ENCODE data around the gene SLC22A17. TPM values are rescaled to one million over a fixed set of nuclear protein-coding genes. Genes with fewer than 3 reads are reported as not detected.

The SLC22A17 gene
- total and polyA plus RNA-seq, 2 of the 8 experiments (the other 6 are each of a cell fraction or from before 2014, with no cell fraction given): 43.0 to 49.0 TPM

- H3K27me3 ChIP-seq (replicated peaks in 1 of 4; ENCODE audit: control insufficient read depth in 3 of 4, extremely low read depth in 1 of 4, insufficient read depth in 3 of 4, low read length in 3 of 4): no peaks in the 10 kb centered on the region; a peak in 3 of 7 replicates
- H4K8ac ChIP-seq (ENCODE audit: extremely low read depth, insufficient read depth, low read length): no peak overlapping the region; the same call in 1 of the 2 replicates
- H3K79me2 ChIP-seq (ENCODE audit: control insufficient read depth in 1 of 2, insufficient read depth in 2 of 2, low read length in 2 of 2): no peaks in the 10 kb centered on the region
- WGBS, 2 experiments (ENCODE audit: extremely low coverage in 1 of 2, insufficient coverage in 1 of 2, insufficient read length in 1 of 2, insufficient replicate concordance in 2 of 2, low coverage in 1 of 2, low lambda C conversion rate in 2 of 2, missing lambda C conversion rate in 1 of 2): 94% methylated on average over 12 of the region's 12 CpGs; no CpG with 5 or more reads in 1 of the 2 experiments
- no peak overlapping the region for H2AK5ac ChIP-seq (ENCODE audit: low read depth, low read length)
- H3K79me1 ChIP-seq (ENCODE audit: low read depth, low read length): no peaks in the 10 kb centered on the region
- H4K5ac ChIP-seq (ENCODE audit: insufficient read length, low read depth, low read length): no peak overlapping the region
- FAIRE-seq (no peak), DNase-seq (ENCODE audit: low read depth in 1 of 2, low spot score in 2 of 2) (no peak)
- H3K23me2 ChIP-seq (ENCODE audit: low read depth, low read length): no peaks in the 10 kb centered on the region; the same call in 1 of the 2 replicates
- no peaks in the 10 kb centered on the region for H3K9me3 ChIP-seq (ENCODE audit: insufficient read depth in 2 of 2, low read depth in 1 of 2, low read length in 1 of 2)
- no peak overlapping the region for H2BK20ac ChIP-seq (ENCODE audit: low read length)
- H4K20me1 ChIP-seq (replicated peaks in 1 of 2; ENCODE audit: control insufficient read depth in 1 of 2, insufficient read depth in 2 of 2, low read length in 2 of 2): no peaks in the 10 kb centered on the region
- H3K18ac ChIP-seq (ENCODE audit: extremely low read depth, low read length): no peak overlapping the region
- POLR2A ChIA-PET (ENCODE audit: partially characterized antibody): interaction anchor here (0.8 kb wide), 1 partner anchor 124 kb away, joined by 3 read pairs; no protein-coding TSS in a partner anchor
- H3K23ac ChIP-seq (ENCODE audit: insufficient read length): no peak overlapping the region
- H2BK120ac ChIP-seq (replicated peaks; ENCODE audit: low read depth, low read length): no peak overlapping the region
- H2BK12ac ChIP-seq (ENCODE audit: low read depth, low read length): no peak overlapping the region
- H3K56ac ChIP-seq (replicated peaks; ENCODE audit: insufficient read length, low read depth, low read length): no peak overlapping the region
- TF ChIP-seq POU5F1 (IDR thresholded peaks at IDR 0.05; ENCODE audit: low read depth, low read length): no peak
- TF ChIP-seq EP300 (IDR thresholded peaks at IDR 0.05; ENCODE audit: borderline replicate concordance in 1 of 2, low read depth in 2 of 2, low read length in 2 of 2): no peak
- no peak for TF ChIP-seq KDM5A (IDR thresholded peaks at IDR 0.05; ENCODE audit: low read length)
- TF ChIP-seq YY1 (IDR thresholded peaks at IDR 0.05; ENCODE audit: low read depth, low read length): no peak
- TF ChIP-seq, protein P1, sequence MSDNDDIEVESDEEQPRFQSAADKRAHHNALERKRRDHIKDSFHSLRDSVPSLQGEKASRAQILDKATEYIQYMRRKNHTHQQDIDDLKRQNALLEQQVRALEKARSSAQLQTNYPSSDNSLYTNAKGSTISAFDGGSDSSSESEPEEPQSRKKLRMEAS (IDR thresholded peaks at IDR 0.05): no peak
- TF ChIP-seq SAP30 (IDR thresholded peaks at IDR 0.05; ENCODE audit: insufficient read depth, insufficient replicate concordance, low read length): no peak
- no peak for TF ChIP-seq MAFK (IDR thresholded peaks at IDR 0.05; ENCODE audit: low read depth, low read length)
- H3K4ac ChIP-seq (replicated peaks; ENCODE audit: insufficient read length, low read depth, low read length): no peak overlapping the region
- H3K9ac ChIP-seq (replicated peaks in 1 of 4; ENCODE audit: extremely low read depth in 1 of 4, low read depth in 3 of 4, low read length in 3 of 4): no peak overlapping the region
- H3K4me3 ChIP-seq (ENCODE audit: extremely low read depth in 1 of 4, insufficient read depth in 2 of 4, low read depth in 3 of 4, low read length in 4 of 4): no peak overlapping the region
- H3K36me3 ChIP-seq (ENCODE audit: control insufficient read depth in 2 of 4, insufficient read depth in 4 of 4, low read length in 3 of 4): no peaks in the 10 kb centered on the region
- H3K4me1 ChIP-seq (replicated peaks in 1 of 4; ENCODE audit: control insufficient read depth in 3 of 4, insufficient read depth in 4 of 4, low read length in 3 of 4): peaks cover 0 to 10% (median 0%) of the 10 kb centered on the region in 4 experiments; a peak in 1 of 7 replicates
- H3K14ac ChIP-seq (ENCODE audit: insufficient read length): no peak overlapping the region
- H4K91ac ChIP-seq (replicated peaks; ENCODE audit: insufficient read length, low read length): no peak overlapping the region
- H3K27ac ChIP-seq (ENCODE audit: low read depth, low read length): no peak overlapping the region
- H2BK5ac ChIP-seq (ENCODE audit: low read depth, low read length): no peak overlapping the region
- no peak overlapping the region for H3K4me2 ChIP-seq (ENCODE audit: insufficient read depth in 1 of 2, low read depth in 2 of 2, low read length in 2 of 2)
- CTCF ChIA-PET (ENCODE audit: partially characterized antibody): interaction anchor here (0.8 to 4.0 kb wide), 7 partner anchors 10 to 118 kb away, joined by 3 to 30 read pairs (median 6); partner anchors contain the start of gene CMTM5
- no peak overlapping the region for H2BK15ac ChIP-seq (ENCODE audit: low read length)
- H2AFZ ChIP-seq (ENCODE audit: low read length): no peak overlapping the region
These were observed 36.7 kb upstream of the SLC22A17 start for GRCh38 chr14:23389396-23389795.

Data from H1 (cell line).